ENCODE data around the gene PEX11A.

PEX11A gene

GRCh38 chr15:89690276-89691218, at the start of gene PEX11A, which contains the start of gene WDR93:
Gene PEX11A (minus strand): TSS chr15:89690754. CDS start chr15:89690632, 122 bp downstream.
Gene WDR93 (plus strand): TSS chr15:89690811. CDS start chr15:89701747, 10,936 bp downstream.
- Histone ChIP-seq H3K4me3 (ENCODE audit: low read length) (peak within 1 kb of the TSS; percentile 81), H3K27ac (ENCODE audit: low read length) (no peak within 1 kb of the TSS), H3K4me1 (ENCODE audit: control insufficient read depth, low read depth, low read length) (no peaks in the 10 kb centered on the region), H3K9ac (ENCODE audit: low read length) (peak within 1 kb of the TSS; percentile 33), H3K36me3 (ENCODE audit: control insufficient read depth, low read depth, low read length) (no peaks in the 10 kb centered on the region), H3K27me3 (ENCODE audit: control insufficient read depth, insufficient read depth, low read length) (peaks cover 31% of the 10 kb centered on the region), H3K9me3 (ENCODE audit: control insufficient read depth, low read depth, low read length) (no peaks in the 10 kb centered on the region)

- H3K27ac ChIP-seq (ENCODE audit: low read length): no peak overlapping the region
- no peaks in the 10 kb centered on the region for H3K4me1 ChIP-seq (ENCODE audit: control insufficient read depth, low read depth, low read length)
- H3K27me3 ChIP-seq (ENCODE audit: control insufficient read depth, insufficient read depth, low read length): peaks cover 11% of the 10 kb centered on the region
- H3K36me3 ChIP-seq (ENCODE audit: control insufficient read depth, low read depth, low read length): no peaks in the 10 kb centered on the region
- no peaks in the 10 kb centered on the region for H3K9me3 ChIP-seq (ENCODE audit: control insufficient read depth, low read depth, low read length)
- no peak overlapping the region for H3K9ac ChIP-seq (ENCODE audit: low read length)
- H3K4me3 ChIP-seq (ENCODE audit: low read length): no peak overlapping the region
Observed at GRCh38 chr15:89740137-89740536, 49.6 kb upstream of the PEX11A start.

- Histone ChIP-seq H3K9ac (ENCODE audit: low read length) (no peak overlapping the region), H3K27ac (ENCODE audit: low read length) (no peak overlapping the region), H3K4me1 (ENCODE audit: control insufficient read depth, low read depth, low read length) (no peaks in the 10 kb centered on the region), H3K36me3 (ENCODE audit: control insufficient read depth, low read depth, low read length) (no peaks in the 10 kb centered on the region), H3K9me3 (ENCODE audit: control insufficient read depth, low read depth, low read length) (no peaks in the 10 kb centered on the region), H3K27me3 (ENCODE audit: control insufficient read depth, insufficient read depth, low read length) (no peaks in the 10 kb centered on the region), H3K4me3 (ENCODE audit: low read length) (no peak overlapping the region)
Observed at GRCh38 chr15:89735773-89736172, 45.2 kb upstream of the PEX11A start.

GRCh38 chr15:89732451-89733172, 42.1 kb upstream of the PEX11A start:
- H3K4me3 ChIP-seq (ENCODE audit: low read length): no peak overlapping the region
- no peak overlapping the region for H3K27ac ChIP-seq (ENCODE audit: low read length)
- H3K9ac ChIP-seq (ENCODE audit: low read length): no peak overlapping the region
- no peaks in the 10 kb centered on the region for H3K4me1 ChIP-seq (ENCODE audit: control insufficient read depth, low read depth, low read length)
- H3K27me3 ChIP-seq (ENCODE audit: control insufficient read depth, insufficient read depth, low read length): no peaks in the 10 kb centered on the region
- no peaks in the 10 kb centered on the region for H3K9me3 ChIP-seq (ENCODE audit: control insufficient read depth, low read depth, low read length)
- H3K36me3 ChIP-seq (ENCODE audit: control insufficient read depth, low read depth, low read length): no peaks in the 10 kb centered on the region

- H3K27ac ChIP-seq (ENCODE audit: low read length): no peak overlapping the region
- no peaks in the 10 kb centered on the region for H3K4me1 ChIP-seq (ENCODE audit: control insufficient read depth, low read depth, low read length)
- H3K36me3 ChIP-seq (ENCODE audit: control insufficient read depth, low read depth, low read length): no peaks in the 10 kb centered on the region
- H3K9ac ChIP-seq (ENCODE audit: low read length): no peak overlapping the region
- H3K27me3 ChIP-seq (ENCODE audit: control insufficient read depth, insufficient read depth, low read length): no peaks in the 10 kb centered on the region
- no peaks in the 10 kb centered on the region for H3K9me3 ChIP-seq (ENCODE audit: control insufficient read depth, low read depth, low read length)
- no peak overlapping the region for H3K4me3 ChIP-seq (ENCODE audit: low read length)
Observed at GRCh38 chr15:89731275-89731674, 40.7 kb upstream of the PEX11A start.

GRCh38 chr15:89728254-89728653, 37.7 kb upstream of the PEX11A start:
- Histone ChIP-seq H3K9me3 (ENCODE audit: control insufficient read depth, low read depth, low read length) (peaks cover 3% of the 10 kb centered on the region), H3K27ac (ENCODE audit: low read length) (no peak overlapping the region), H3K27me3 (ENCODE audit: control insufficient read depth, insufficient read depth, low read length) (no peaks in the 10 kb centered on the region), H3K9ac (ENCODE audit: low read length) (no peak overlapping the region), H3K4me3 (ENCODE audit: low read length) (no peak overlapping the region), H3K36me3 (ENCODE audit: control insufficient read depth, low read depth, low read length) (no peaks in the 10 kb centered on the region), H3K4me1 (ENCODE audit: control insufficient read depth, low read depth, low read length) (no peaks in the 10 kb centered on the region)

- no peak overlapping the region for H3K27ac ChIP-seq (ENCODE audit: low read length)
- H3K4me1 ChIP-seq (ENCODE audit: control insufficient read depth, low read depth, low read length): no peaks in the 10 kb centered on the region
- H3K4me3 ChIP-seq (ENCODE audit: low read length): no peak overlapping the region
- H3K9ac ChIP-seq (ENCODE audit: low read length): no peak overlapping the region
- H3K9me3 ChIP-seq (ENCODE audit: control insufficient read depth, low read depth, low read length): peaks cover 3% of the 10 kb centered on the region
- H3K36me3 ChIP-seq (ENCODE audit: control insufficient read depth, low read depth, low read length): no peaks in the 10 kb centered on the region
- H3K27me3 ChIP-seq (ENCODE audit: control insufficient read depth, insufficient read depth, low read length): no peaks in the 10 kb centered on the region
Observed at GRCh38 chr15:89725064-89725463, 34.5 kb upstream of the PEX11A start.

GRCh38 chr15:89724621-89725020, 34.1 kb upstream of the PEX11A start:
- Histone ChIP-seq H3K4me1 (ENCODE audit: control insufficient read depth, low read depth, low read length) (no peaks in the 10 kb centered on the region), H3K9me3 (ENCODE audit: control insufficient read depth, low read depth, low read length) (peaks cover 3% of the 10 kb centered on the region), H3K4me3 (ENCODE audit: low read length) (no peak overlapping the region), H3K27ac (ENCODE audit: low read length) (no peak overlapping the region), H3K9ac (ENCODE audit: low read length) (no peak overlapping the region), H3K27me3 (ENCODE audit: control insufficient read depth, insufficient read depth, low read length) (no peaks in the 10 kb centered on the region), H3K36me3 (ENCODE audit: control insufficient read depth, low read depth, low read length) (no peaks in the 10 kb centered on the region)

- Histone ChIP-seq H3K27ac (ENCODE audit: low read length) (no peak overlapping the region), H3K4me1 (ENCODE audit: control insufficient read depth, low read depth, low read length) (no peaks in the 10 kb centered on the region), H3K9me3 (ENCODE audit: control insufficient read depth, low read depth, low read length) (peaks cover 3% of the 10 kb centered on the region), H3K4me3 (ENCODE audit: low read length) (no peak overlapping the region), H3K9ac (ENCODE audit: low read length) (no peak overlapping the region), H3K27me3 (ENCODE audit: control insufficient read depth, insufficient read depth, low read length) (no peaks in the 10 kb centered on the region), H3K36me3 (ENCODE audit: control insufficient read depth, low read depth, low read length) (no peaks in the 10 kb centered on the region)
Observed at GRCh38 chr15:89723031-89723430, 32.5 kb upstream of the PEX11A start.

- no peaks in the 10 kb centered on the region for H3K9me3 ChIP-seq (ENCODE audit: control insufficient read depth, low read depth, low read length)
Observed at GRCh38 chr15:89714775-89715174, 24.2 kb upstream of the PEX11A start.

GRCh38 chr15:89707577-89707976, 17.0 kb upstream of the PEX11A start:
- H3K9me3 ChIP-seq (ENCODE audit: control insufficient read depth, low read depth, low read length): no peaks in the 10 kb centered on the region
- H3K4me1 ChIP-seq (ENCODE audit: control insufficient read depth, low read depth, low read length): no peaks in the 10 kb centered on the region
- H3K4me3 ChIP-seq (ENCODE audit: low read length): no peak overlapping the region
- H3K27me3 ChIP-seq (ENCODE audit: control insufficient read depth, insufficient read depth, low read length): no peaks in the 10 kb centered on the region
- no peak overlapping the region for H3K9ac ChIP-seq (ENCODE audit: low read length)
- no peak overlapping the region for H3K27ac ChIP-seq (ENCODE audit: low read length)
- H3K36me3 ChIP-seq (ENCODE audit: control insufficient read depth, low read depth, low read length): no peaks in the 10 kb centered on the region

More at GRCh38 chr15:89714775-89715174, 24.2 kb upstream of the PEX11A start:
- Histone ChIP-seq H3K4me1 (ENCODE audit: control insufficient read depth, low read depth, low read length) (no peaks in the 10 kb centered on the region), H3K36me3 (ENCODE audit: control insufficient read depth, low read depth, low read length) (no peaks in the 10 kb centered on the region), H3K9ac (ENCODE audit: low read length) (no peak overlapping the region), H3K27ac (ENCODE audit: low read length) (no peak overlapping the region), H3K4me3 (ENCODE audit: low read length) (no peak overlapping the region), H3K27me3 (ENCODE audit: control insufficient read depth, insufficient read depth, low read length) (no peaks in the 10 kb centered on the region)

Data from iPS-18a (cell line).